AG09319 (cell line): ENCODE data around the gene WNT9A.

Source experiments
- DNase-seq: peaks from one replicate; pipeline ENCODE4 v3.0.0-alpha.2; 2010; ENCODE audit warnings: low read depth; ENCODE audit errors: extremely low read depth
- TF ChIP-seq, protein P1 (sequence below): IDR thresholded peaks from 2 replicates; pipeline ENCODE4 v1.5.1; 2011; ENCODE audit warnings: low read depth, mild to moderate bottlenecking, inconsistent platforms, low read length, moderate library complexity

Gene WNT9A

DNA sequence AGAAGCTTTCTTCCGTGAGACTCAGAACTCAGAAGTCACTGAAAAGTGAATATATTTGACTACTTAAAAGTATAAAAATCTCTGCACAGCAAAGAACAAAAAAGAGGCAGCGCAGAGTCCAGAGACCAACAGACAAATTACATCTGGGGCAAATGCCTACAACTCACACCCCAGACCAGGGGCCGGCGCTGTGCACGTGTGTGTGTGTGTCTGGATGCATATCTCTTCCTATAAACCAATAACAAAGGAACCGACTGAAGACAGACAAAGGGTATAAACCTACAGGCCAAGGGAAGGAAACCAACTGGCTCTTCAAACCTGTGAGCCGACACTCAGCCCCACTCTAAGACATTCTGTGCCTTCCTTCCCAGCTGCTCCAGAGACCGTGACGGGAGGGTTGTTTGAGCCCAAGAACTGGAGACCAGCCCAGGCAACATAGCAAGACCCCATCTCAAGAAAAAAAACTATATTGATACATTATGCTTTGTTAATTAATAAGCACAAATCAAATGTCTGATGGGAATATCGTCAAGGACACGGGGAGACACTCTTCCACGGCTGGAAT is 18.8 kb downstream of the WNT9A start:
- TF ChIP-seq, protein P1, sequence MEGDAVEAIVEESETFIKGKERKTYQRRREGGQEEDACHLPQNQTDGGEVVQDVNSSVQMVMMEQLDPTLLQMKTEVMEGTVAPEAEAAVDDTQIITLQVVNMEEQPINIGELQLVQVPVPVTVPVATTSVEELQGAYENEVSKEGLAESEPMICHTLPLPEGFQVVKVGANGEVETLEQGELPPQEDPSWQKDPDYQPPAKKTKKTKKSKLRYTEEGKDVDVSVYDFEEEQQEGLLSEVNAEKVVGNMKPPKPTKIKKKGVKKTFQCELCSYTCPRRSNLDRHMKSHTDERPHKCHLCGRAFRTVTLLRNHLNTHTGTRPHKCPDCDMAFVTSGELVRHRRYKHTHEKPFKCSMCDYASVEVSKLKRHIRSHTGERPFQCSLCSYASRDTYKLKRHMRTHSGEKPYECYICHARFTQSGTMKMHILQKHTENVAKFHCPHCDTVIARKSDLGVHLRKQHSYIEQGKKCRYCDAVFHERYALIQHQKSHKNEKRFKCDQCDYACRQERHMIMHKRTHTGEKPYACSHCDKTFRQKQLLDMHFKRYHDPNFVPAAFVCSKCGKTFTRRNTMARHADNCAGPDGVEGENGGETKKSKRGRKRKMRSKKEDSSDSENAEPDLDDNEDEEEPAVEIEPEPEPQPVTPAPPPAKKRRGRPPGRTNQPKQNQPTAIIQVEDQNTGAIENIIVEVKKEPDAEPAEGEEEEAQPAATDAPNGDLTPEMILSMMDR = no peak
- no peak for DNase-seq

DNA sequence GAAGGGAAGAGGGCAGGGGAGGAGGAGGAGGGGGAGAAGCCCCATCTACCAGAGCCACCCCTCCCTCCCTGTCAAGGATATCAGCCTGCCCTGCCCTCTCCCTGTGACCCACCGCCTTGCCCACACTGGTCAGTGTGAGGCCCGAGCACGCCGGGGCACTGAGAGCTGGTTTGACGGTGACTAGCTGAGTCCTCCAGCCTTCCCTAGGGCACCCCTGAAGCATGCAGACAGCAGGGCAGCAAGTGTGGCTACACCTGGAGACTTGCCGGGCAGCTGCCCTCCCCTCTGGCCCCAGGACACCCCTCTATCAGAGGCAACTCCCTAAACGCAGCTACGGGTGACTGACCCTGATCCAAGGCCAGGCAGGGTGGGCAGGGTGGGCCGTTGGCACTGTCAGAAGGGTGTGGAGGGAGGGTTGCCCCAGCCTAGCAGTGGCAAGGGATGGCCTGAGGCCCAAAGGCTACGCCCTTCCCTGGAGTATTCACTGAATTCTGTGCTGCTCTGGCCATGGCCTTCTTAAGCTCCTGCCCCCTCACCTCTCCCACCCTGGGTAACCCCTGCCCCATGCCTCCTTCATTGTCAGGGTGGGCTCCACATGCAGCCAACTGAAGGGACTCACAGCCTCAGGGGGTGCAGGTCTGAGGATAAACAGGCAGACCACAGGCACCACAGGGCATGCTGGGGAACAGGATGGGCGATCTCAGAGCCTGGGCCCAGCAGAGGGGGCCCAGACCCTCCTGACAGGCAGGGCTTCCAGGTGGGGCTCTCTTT is 19.6 kb downstream of the WNT9A start:
- no peak for DNase-seq
- TF ChIP-seq, protein P1 = no peak

DNA sequence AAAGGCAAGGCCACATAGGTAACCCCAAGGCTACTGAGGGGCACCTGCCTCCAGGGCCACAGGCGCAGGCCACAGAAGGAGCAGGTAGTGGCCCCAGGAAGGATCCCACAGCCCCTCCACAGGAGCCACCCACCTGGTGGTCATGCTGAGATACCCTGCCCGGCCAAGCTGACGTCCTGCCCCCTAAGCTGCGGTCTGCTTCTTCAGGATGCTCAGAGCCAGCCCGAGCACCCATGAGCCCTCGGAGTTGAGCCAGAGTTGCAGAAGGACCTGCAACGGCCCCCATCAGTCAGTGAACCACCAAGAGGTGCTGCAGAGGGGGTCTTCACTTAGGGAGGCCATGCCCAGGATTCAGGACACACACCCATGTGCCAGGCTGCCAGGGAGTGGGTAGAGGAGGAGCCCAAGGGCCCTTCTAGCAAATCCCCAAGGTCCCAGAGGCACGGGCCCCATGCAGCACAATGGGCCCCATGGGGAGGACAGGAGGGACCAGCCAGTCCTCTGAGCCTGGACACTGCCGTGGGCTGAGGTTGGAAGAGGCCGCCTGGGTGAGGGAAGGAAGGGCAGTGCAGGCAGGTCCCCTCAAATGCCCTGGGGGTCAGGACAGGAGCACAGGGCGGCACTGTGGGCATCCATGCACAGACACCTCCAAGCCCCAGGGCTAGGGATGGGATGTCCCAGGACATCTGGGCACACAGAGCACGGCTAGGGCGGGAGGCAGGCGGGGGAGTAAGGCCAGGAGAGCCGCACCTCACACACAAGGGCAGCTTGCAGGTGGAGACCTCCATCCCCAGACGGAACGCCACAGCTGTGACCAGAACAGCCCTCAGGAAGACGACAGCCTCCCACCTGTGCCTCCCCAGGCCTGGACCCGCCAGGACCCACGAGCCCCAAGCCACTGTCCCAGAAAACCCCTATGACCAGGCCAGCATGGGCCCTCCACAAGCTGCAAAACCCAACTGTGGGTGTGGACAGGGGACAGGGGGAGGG is 20.5 kb downstream of the WNT9A start:
- DNase-seq = no peak
- TF ChIP-seq, protein P1 = no peak

DNA sequence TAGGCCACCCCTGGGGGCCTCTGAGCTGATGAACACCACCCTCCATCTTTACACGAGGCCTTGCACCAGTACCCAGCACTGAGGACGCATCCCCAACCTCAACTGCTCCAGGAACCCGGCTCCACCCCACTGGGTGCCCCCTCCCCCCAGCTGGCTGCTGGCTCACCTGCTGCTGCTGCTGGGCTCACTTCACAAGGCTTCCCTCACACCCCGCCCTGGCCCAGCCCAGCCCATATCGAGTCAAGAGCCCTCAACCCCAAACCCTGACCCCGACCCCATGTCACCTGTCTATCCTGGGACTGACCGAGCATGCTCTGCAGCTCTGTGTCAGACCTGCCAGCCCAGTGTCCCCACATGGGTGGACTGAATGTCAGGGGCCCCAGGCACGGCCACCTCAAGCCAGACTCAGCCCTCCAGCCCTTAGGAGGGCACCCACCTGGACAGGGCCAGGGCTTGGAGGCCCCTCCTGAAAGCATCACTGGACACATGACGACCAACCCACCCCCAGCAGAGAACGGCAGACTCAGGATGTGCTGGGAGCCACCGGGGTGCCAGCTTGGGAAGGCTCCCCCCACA is 21.4 kb downstream of the WNT9A start:
- DNase-seq = no peak
- TF ChIP-seq, protein P1 = no peak

DNA sequence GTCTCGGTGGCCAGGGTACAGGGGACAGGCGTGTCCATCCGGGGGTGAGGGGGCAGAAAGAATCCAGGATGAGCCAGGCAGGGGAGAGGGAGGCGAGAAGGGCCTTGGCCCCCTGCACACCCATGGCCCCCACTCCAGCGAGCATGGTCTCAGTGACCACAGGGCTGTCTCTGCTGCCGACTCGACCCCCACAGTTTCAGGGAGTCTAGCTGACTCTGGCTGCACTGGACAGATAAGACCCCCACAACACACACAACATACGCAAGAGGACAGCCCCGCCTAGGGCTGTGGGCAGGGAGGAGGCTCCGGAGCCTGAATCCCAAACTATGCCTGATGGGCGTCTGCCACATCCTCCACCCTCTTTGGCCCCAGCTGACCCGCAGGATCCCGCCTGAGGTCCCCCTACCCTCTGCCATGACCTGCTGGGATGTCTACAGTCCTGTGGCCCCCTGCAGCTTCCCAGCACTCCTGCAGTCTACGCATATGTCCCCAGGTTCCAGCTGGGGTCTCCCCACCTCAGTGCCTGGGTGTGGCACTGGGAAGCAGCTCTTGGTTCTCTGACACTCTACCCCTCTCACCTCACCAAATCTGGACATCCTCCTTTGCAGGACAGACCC is 22.0 kb downstream of the WNT9A start:
- DNase-seq = no peak
- TF ChIP-seq, protein P1 = no peak

DNA sequence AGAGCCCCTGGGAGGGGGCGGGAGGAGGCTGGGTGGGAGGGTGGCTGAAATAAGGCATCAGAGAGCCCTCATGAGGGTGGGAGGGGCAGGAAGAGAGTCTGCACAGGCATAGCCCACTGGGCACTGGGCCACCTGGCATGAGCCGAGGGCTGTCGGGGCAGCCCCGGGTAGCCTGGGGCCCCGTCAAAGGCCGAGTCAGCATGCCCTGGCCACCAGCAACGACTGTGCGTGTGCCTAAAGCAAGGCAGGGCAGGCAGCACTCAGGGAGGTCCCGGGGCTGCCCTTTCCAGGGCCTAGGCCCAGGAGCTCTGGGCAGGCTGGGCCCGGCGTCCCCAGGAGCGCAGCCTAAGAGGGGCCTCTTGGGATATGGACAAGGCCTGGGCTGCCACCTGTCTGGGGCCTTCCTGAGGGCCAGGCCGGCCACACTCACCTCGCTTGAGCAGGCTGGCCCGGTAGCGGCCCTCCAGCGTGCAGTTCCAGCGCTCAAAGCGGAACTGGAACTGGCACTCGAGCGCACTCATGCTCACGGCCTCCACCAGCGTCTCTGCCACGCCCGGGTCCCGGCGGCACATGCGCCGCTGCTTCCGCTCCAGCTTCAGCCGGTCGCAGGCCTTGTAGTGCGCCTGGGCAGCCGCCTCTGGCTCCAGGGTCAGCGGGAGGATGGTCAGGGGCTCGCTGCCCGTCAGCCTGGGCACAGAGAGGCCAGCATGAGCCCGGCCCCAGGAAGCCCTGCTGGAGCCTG is 22.7 kb downstream of the WNT9A start:
- no peak for DNase-seq
- TF ChIP-seq, protein P1 = no peak
